Mesenchymal stem cell (in vitro differentiated cells and primary cell): Measurements from ENCODE around the gene WBP1L.
"Not testable (repeated sequence)": the region's sequence is repeated elsewhere in the genome, so short reads cannot be mapped to it uniquely, and the experiment has no call there.

ENCODE experiments used
- DNase-seq: peaks from one replicate; pipeline ENCODE4 v3.0.0-alpha.2; 2013
- H2AFZ ChIP-seq: one replicate; pipeline ENCODE4 v1.6.1; 2013; ENCODE audit warnings: low read depth, mild to moderate bottlenecking, control low read depth, inconsistent platforms, low read length, moderate library complexity
- H2AK5ac ChIP-seq: 2 replicates; pipeline ENCODE4 v1.6.1; 2013; ENCODE audit warnings: low read length, moderate library complexity, mild to moderate bottlenecking, inconsistent platforms; ENCODE audit not compliant: severe bottlenecking
- H2BK120ac ChIP-seq: one replicate; pipeline ENCODE4 v1.6.1; 2013; ENCODE audit warnings: low read depth, mild to moderate bottlenecking, inconsistent platforms, low read length, moderate library complexity
- H2BK12ac ChIP-seq, 2 experiments: one replicate each; pipeline ENCODE4 v1.6.1; 2013; ENCODE audit warnings: inconsistent platforms in 2 of 2, low read length in 2 of 2, mild to moderate bottlenecking in 2 of 2, moderate library complexity in 2 of 2, control low read depth in 1 of 2
- H2BK15ac ChIP-seq: one replicate; pipeline ENCODE4 v1.6.1; 2013; ENCODE audit warnings: mild to moderate bottlenecking, low read depth, inconsistent platforms; ENCODE audit not compliant: poor library complexity, severe bottlenecking
- H2BK5ac ChIP-seq: 2 replicates; pipeline ENCODE4 v1.6.1; 2013; ENCODE audit warnings: low read depth, mild to moderate bottlenecking, low read length, control low read depth, inconsistent platforms; ENCODE audit not compliant: poor library complexity, severe bottlenecking
- H3K14ac ChIP-seq, 2 experiments: one replicate each; pipeline ENCODE4 v1.6.1; 2013; ENCODE audit warnings: inconsistent platforms in 2 of 2, low read length in 2 of 2, control low read depth in 1 of 2, mild to moderate bottlenecking in 1 of 2, moderate library complexity in 1 of 2
- H3K18ac ChIP-seq, 2 experiments: one replicate each; pipeline ENCODE4 v1.6.1; 2013; ENCODE audit warnings: inconsistent platforms in 2 of 2, low read length in 2 of 2, control low read depth in 1 of 2, low read depth in 1 of 2, mild to moderate bottlenecking in 1 of 2
- H3K23ac ChIP-seq, 2 experiments: one replicate each; pipeline ENCODE4 v1.6.1; 2013; ENCODE audit warnings: inconsistent platforms in 2 of 2, low read length in 2 of 2, mild to moderate bottlenecking in 2 of 2, moderate library complexity in 2 of 2, control low read depth in 1 of 2
- H3K27ac ChIP-seq: 2 replicates; pipeline ENCODE4 v1.5.1; 2013; ENCODE audit warnings: mild to moderate bottlenecking, moderate library complexity, low read length, control low read depth, inconsistent platforms; ENCODE audit not compliant: poor library complexity, severe bottlenecking
- H3K27me3 ChIP-seq, 2 experiments: 2 replicates each; pipeline versions ENCODE4 v1.6.1 to v1.7.0; 2013; ENCODE audit warnings: low read length in 2 of 2, mild to moderate bottlenecking in 2 of 2, moderate library complexity in 2 of 2, control low read depth in 1 of 2, inconsistent platforms in 1 of 2; ENCODE audit not compliant: control insufficient read depth in 1 of 2, insufficient read depth in 1 of 2
- H3K36me3 ChIP-seq, 2 experiments: 2 replicates each; pipeline versions ENCODE4 v1.6.1 to v1.7.0; 2013; ENCODE audit warnings: low read length in 2 of 2, control low read depth in 1 of 2, inconsistent platforms in 1 of 2, low read depth in 1 of 2, mild to moderate bottlenecking in 1 of 2; ENCODE audit not compliant: insufficient read depth in 2 of 2, control insufficient read depth in 1 of 2
- H3K4ac ChIP-seq, 2 experiments: one replicate each; pipeline ENCODE4 v1.6.1; 2013; ENCODE audit warnings: inconsistent platforms in 2 of 2, low read length in 2 of 2, mild to moderate bottlenecking in 2 of 2, moderate library complexity in 2 of 2, control low read depth in 1 of 2, low read depth in 1 of 2
- H3K4me1 ChIP-seq: 2 replicates; pipeline ENCODE4 v1.6.1; 2013; ENCODE audit warnings: low read depth, low read length, control low read depth; ENCODE audit not compliant: control insufficient read depth, insufficient read depth
- H3K4me2 ChIP-seq: 2 replicates; pipeline ENCODE4 v1.6.1; 2013; ENCODE audit warnings: low read length, mild to moderate bottlenecking, inconsistent platforms; ENCODE audit not compliant: poor library complexity, severe bottlenecking
- H3K4me3 ChIP-seq, 2 experiments: 2 replicates each; pipeline versions ENCODE4 v1.5.1 to v1.7.0; 2013; ENCODE audit warnings: low read length in 2 of 2, mild to moderate bottlenecking in 2 of 2, control low read depth in 1 of 2, low read depth in 1 of 2; ENCODE audit not compliant: insufficient read depth in 1 of 2
- H3K79me1 ChIP-seq: replicated peaks from 2 replicates; pipeline ENCODE4 v1.6.1; 2013; ENCODE audit warnings: mild to moderate bottlenecking, control low read depth, low read length, inconsistent platforms; ENCODE audit not compliant: poor library complexity, severe bottlenecking
- H3K9ac ChIP-seq: 2 replicates; pipeline ENCODE4 v1.7.0; 2013; ENCODE audit warnings: mild to moderate bottlenecking, low read length, moderate library complexity
- H3K9me3 ChIP-seq: 2 replicates; pipeline ENCODE4 v1.7.0; 2013; ENCODE audit warnings: mild to moderate bottlenecking, low read length; ENCODE audit not compliant: control insufficient read depth
- H4K8ac ChIP-seq: one replicate; pipeline ENCODE4 v1.6.1; 2013; ENCODE audit warnings: inconsistent platforms, mild to moderate bottlenecking, low read length, moderate library complexity
- H4K91ac ChIP-seq: one replicate; pipeline ENCODE4 v1.6.1; 2013; ENCODE audit warnings: mild to moderate bottlenecking, low read length, inconsistent platforms
- WGBS: methylation state at CpG from one replicate; pipeline ENCODE4 v1.1.7; 2013; ENCODE audit warnings: mixed read lengths; 5-methylcytosine and 5-hydroxymethylcytosine counted together

WBP1L gene

DNA sequence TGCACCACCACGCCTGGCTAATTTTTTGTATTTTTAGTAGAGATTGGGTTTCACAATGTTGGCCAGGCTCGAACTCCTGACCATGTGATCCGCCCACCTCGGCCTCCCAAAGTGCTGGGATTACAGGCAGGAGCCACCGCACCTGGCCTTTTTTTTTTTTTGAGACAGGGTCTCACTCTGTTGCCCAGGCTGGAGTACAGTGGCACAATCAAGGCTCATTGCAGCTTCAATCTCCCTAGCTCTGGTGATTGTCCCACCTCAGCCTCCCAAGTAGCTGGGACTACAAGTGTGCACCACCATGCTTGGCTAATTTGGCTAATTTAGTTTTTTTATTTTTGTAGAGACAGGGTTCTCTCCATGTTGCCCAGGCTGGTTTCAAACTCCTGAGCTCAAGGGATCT, 1.4 kb upstream of the WBP1L start:
- not testable (repeated sequence) for H4K91ac ChIP-seq, H3K27ac ChIP-seq, H2BK15ac ChIP-seq, H4K8ac ChIP-seq, H3K79me1 ChIP-seq, H3K27me3 ChIP-seq, H3K4ac ChIP-seq, H2AFZ ChIP-seq, H2AK5ac ChIP-seq, H3K4me2 ChIP-seq, H3K14ac ChIP-seq, H3K4me3 ChIP-seq, H3K36me3 ChIP-seq, H2BK120ac ChIP-seq, H3K23ac ChIP-seq, H3K18ac ChIP-seq, H2BK12ac ChIP-seq, H2BK5ac ChIP-seq, H3K9ac ChIP-seq, H3K9me3 ChIP-seq, DNase-seq
- H3K4me1 ChIP-seq, result peaks cover 15% of the 10 kb centered on the region
- WGBS, result 99% methylated on average over 5 of the region's 5 CpGs

DNA sequence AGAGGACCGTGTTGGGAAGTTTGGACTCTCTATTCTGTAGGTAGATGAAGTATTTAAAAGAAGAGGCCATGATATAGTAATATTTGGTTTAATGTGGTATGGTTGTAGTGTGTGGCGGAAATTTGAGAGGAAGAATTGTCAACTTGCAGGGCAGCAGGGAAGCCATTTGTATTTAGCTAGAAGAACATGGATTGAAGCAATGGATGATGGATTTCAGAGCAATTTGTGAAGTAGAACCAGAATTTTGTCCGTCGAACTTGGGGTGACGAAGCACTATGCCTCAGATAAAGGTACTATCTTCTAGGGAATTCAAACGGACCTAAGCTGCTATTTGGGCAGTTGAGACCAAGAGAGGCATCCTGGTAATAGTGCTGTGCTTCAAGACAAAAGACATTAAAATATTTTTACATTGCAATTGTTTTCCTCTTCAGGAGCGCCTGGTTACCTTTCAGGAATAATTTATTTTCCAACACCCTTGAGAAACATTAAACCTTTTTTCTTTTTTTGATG, 615 bp upstream of the WBP1L start:
- Histone ChIP-seq H4K91ac (peak overlapping the region; percentile 18), H2AFZ (peak overlapping the region; percentile 36), H3K4me1 (peaks cover 15% of the 10 kb centered on the region), H3K79me1 (peaks cover under 1% of the 10 kb centered on the region), H3K4ac (peak overlapping the region; percentile 27 to 65), H3K14ac (no peak overlapping the region), H3K27ac (no peak overlapping the region), H3K23ac (no peak overlapping the region), H2BK12ac (no peak overlapping the region), H2BK120ac (no peak overlapping the region), H3K27me3 (no peaks in the 10 kb centered on the region), H3K4me2 (peak overlapping the region; percentile 15), H2AK5ac (peak overlapping the region; percentile 21), H3K36me3 (peaks cover 0 to 4% of the 10 kb centered on the region in 2 experiments), H3K4me3 (peak overlapping the region in 1 of 2 experiments; percentile 33), H3K9ac (peak overlapping the region; percentile 39), H4K8ac (peak overlapping the region; percentile 21), H2BK5ac (no peak overlapping the region), H2BK15ac (no peak overlapping the region), H3K18ac (peak overlapping the region in 1 of 2 experiments; percentile 33), H3K9me3 (no peaks in the 10 kb centered on the region)
- 39% methylated on average over 7 of the region's 7 CpGs for WGBS
- no peak for DNase-seq

DNA sequence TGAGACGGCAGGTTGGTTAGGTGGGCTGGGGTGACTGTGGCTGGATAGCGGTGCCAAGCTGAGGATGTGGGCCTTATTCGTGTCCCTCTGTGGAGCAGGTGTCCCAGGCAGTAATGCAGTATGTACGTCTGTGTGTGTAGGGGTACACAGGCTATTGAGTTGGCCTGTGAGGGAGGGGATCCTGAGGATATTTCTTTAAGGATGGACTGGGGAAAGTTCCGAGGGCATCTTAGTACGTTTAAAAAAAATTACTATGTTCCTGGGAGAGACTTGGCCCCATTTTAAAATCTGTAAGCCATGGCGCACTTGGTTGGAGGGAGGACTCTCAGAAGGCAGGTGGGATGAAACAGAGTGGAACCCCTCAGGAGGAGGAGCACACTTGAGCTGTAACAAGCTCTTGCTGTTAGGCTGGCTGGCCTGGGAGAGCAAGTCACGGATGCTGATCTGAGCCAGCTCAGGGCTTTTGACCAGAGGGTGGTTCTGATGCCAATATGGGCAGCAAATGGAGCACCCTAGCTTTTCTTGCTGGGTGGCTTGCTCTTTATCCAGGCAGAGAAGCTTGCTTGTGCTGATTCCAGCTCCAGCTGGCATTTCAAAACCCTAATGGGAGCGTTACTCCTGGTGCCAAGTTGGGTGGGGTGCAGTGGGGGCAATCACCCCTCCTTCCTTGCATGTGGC, 765 bp downstream of the WBP1L start:
- Histone ChIP-seq H2AFZ (no peak overlapping the region), H3K4me2 (peak overlapping the region; percentile 83), H4K8ac (peak overlapping the region; percentile 97), H4K91ac (peak overlapping the region; percentile 99), H3K4ac (peak overlapping the region; percentile 96 to 97), H3K27me3 (no peaks in the 10 kb centered on the region), H2AK5ac (peak overlapping the region; percentile 83), H2BK12ac (peak overlapping the region in 1 of 2 experiments; percentile 82), H3K4me3 (peak overlapping the region; percentile 91 to 98), H3K36me3 (peaks cover 2 to 3% of the 10 kb centered on the region in 2 experiments), H3K9ac (peak overlapping the region; percentile 96), H3K4me1 (peaks cover 15% of the 10 kb centered on the region), H3K23ac (no peak overlapping the region), H3K79me1 (peaks cover 6% of the 10 kb centered on the region), H2BK15ac (no peak overlapping the region), H3K14ac (peak overlapping the region in 1 of 2 experiments; percentile 84), H3K18ac (peak overlapping the region; percentile 93 to 96), H2BK120ac (peak overlapping the region; percentile 85), H3K9me3 (no peaks in the 10 kb centered on the region), H3K27ac (no peak overlapping the region), H2BK5ac (no peak overlapping the region)
- WGBS, result 20% methylated on average over 9 of the region's 9 CpGs
- DNase-seq, result peak; percentile 40

DNA sequence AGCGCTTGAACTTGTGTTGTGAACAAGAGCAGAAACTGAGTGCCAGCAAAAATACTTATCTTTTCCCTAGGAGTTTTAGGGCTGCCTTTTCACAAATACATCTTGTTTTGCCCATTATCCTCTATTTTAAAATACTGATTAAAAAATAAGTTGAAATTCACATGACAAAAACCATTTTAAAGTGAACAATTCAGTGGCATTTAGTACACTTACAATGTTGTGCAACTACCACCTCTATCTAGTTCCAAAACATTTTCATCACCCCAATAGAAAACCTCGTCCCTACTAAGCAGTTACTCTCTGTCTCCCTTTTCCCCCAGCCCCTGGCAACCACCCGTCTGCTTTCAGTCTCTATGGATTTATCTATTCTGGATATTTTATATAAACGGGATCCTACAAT, 1.4 kb downstream of the WBP1L start:
- no peak overlapping the region for H2BK5ac ChIP-seq
- H3K9me3 ChIP-seq, result no peaks in the 10 kb centered on the region
- no peak overlapping the region for H4K8ac ChIP-seq
- H3K4me2 ChIP-seq, result peak overlapping the region; percentile 83
- H3K9ac ChIP-seq, result peak overlapping the region; percentile 96
- no peak overlapping the region for H2BK120ac ChIP-seq
- H4K91ac ChIP-seq, result no peak overlapping the region
- no peak overlapping the region for H2BK12ac ChIP-seq
- no peak for DNase-seq
- peaks cover 12% of the 10 kb centered on the region for H3K4me1 ChIP-seq
- no peak overlapping the region for H2BK15ac ChIP-seq
- no peak overlapping the region for H3K27ac ChIP-seq
- 100% methylated on average over 3 of the region's 4 CpGs for WGBS
- no peaks in the 10 kb centered on the region for H3K27me3 ChIP-seq
- no peak overlapping the region for H3K18ac ChIP-seq
- no peak overlapping the region for H2AK5ac ChIP-seq
- H3K36me3 ChIP-seq, result peaks cover 2 to 3% of the 10 kb centered on the region in 2 experiments
- H2AFZ ChIP-seq, result no peak overlapping the region
- no peak overlapping the region for H3K14ac ChIP-seq
- peaks cover 6% of the 10 kb centered on the region for H3K79me1 ChIP-seq
- H3K4me3 ChIP-seq, result peak overlapping the region in 1 of 2 experiments; percentile 91
- H3K23ac ChIP-seq, result no peak overlapping the region
- H3K4ac ChIP-seq, result no peak overlapping the region
